IMR-90 (cell line): ENCODE results near the gene CLEC16A.

Experiments
- CEBPB ChIP-seq: IDR thresholded peaks from 2 replicates; pipeline ENCODE4 v1.6.1; 2012; ENCODE audit warnings: low read depth, low read length, improper control_type of control experiment
- FOS ChIP-seq: fragments of 150-350 bp; IDR thresholded peaks from 2 replicates; pipeline ENCODE4 v1.6.1; 2016; ENCODE audit warnings: low read depth, low read length
- MAFK ChIP-seq: IDR thresholded peaks from 2 replicates; pipeline ENCODE4 v1.6.1; 2012; ENCODE audit warnings: low read depth, low read length, improper control_type of control experiment
- MAZ ChIP-seq: IDR thresholded peaks from 2 replicates; pipeline ENCODE4 v1.6.1; 2012; ENCODE audit warnings: low read depth, mild to moderate bottlenecking, low read length, improper control_type of control experiment, moderate library complexity, borderline replicate concordance
- MXI1 ChIP-seq: IDR thresholded peaks from 2 replicates; pipeline ENCODE4 v1.6.1; 2012; ENCODE audit warnings: low read depth, mild to moderate bottlenecking, low read length, moderate library complexity, borderline replicate concordance
- POLR2A ChIP-seq: IDR thresholded peaks from 2 replicates; pipeline ENCODE4 v1.6.1; 2012; ENCODE audit warnings: mild to moderate bottlenecking, low read depth, low read length
- RAD21 ChIP-seq: IDR thresholded peaks from 2 replicates; pipeline ENCODE4 v1.6.1; 2012; ENCODE audit warnings: low read length, improper control_type of control experiment
- RCOR1 ChIP-seq: IDR thresholded peaks from 2 replicates; pipeline ENCODE4 v1.6.1; 2012; ENCODE audit warnings: mild to moderate bottlenecking, low read length, improper control_type of control experiment; ENCODE audit not compliant: insufficient replicate concordance
- RFX5 ChIP-seq: IDR thresholded peaks from 2 replicates; pipeline ENCODE4 v1.8.0; 2012; ENCODE audit warnings: low read depth, mild to moderate bottlenecking, low read length, moderate library complexity
- SMC3 ChIP-seq: fragments of 150-350 bp; IDR thresholded peaks from 2 replicates; pipeline ENCODE4 v1.6.1; 2016; ENCODE audit warnings: low read depth, mild to moderate bottlenecking, antibody characterized with exemption, low read length, moderate library complexity
- USF2 ChIP-seq: fragments of 150-350 bp; IDR thresholded peaks from 2 replicates; pipeline ENCODE4 v1.6.1; 2017; ENCODE audit warnings: mild to moderate bottlenecking, antibody characterized with exemption, low read length, low read depth
- TF ChIP-seq, protein P1 (sequence below): conservative IDR thresholded peaks from 2 replicates; pipeline ENCODE4 v1.5.1; 2012; ENCODE audit warnings: mild to moderate bottlenecking, low read depth, low read length, improper control_type of control experiment
- TF ChIP-seq, protein P2 (sequence below): fragments of 150-350 bp; IDR thresholded peaks from 2 replicates; pipeline ENCODE4 v1.6.1; 2016; ENCODE audit warnings: low read depth, mild to moderate bottlenecking, low read length, moderate library complexity, borderline replicate concordance

- TF ChIP-seq, protein P1, sequence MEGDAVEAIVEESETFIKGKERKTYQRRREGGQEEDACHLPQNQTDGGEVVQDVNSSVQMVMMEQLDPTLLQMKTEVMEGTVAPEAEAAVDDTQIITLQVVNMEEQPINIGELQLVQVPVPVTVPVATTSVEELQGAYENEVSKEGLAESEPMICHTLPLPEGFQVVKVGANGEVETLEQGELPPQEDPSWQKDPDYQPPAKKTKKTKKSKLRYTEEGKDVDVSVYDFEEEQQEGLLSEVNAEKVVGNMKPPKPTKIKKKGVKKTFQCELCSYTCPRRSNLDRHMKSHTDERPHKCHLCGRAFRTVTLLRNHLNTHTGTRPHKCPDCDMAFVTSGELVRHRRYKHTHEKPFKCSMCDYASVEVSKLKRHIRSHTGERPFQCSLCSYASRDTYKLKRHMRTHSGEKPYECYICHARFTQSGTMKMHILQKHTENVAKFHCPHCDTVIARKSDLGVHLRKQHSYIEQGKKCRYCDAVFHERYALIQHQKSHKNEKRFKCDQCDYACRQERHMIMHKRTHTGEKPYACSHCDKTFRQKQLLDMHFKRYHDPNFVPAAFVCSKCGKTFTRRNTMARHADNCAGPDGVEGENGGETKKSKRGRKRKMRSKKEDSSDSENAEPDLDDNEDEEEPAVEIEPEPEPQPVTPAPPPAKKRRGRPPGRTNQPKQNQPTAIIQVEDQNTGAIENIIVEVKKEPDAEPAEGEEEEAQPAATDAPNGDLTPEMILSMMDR, result no peak
- peak; percentile 95 for TF ChIP-seq USF2
- no peak for TF ChIP-seq MAFK
- TF ChIP-seq, protein P2, sequence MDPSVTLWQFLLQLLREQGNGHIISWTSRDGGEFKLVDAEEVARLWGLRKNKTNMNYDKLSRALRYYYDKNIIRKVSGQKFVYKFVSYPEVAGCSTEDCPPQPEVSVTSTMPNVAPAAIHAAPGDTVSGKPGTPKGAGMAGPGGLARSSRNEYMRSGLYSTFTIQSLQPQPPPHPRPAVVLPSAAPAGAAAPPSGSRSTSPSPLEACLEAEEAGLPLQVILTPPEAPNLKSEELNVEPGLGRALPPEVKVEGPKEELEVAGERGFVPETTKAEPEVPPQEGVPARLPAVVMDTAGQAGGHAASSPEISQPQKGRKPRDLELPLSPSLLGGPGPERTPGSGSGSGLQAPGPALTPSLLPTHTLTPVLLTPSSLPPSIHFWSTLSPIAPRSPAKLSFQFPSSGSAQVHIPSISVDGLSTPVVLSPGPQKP, result no peak
- no peak for TF ChIP-seq CEBPB
- TF ChIP-seq MXI1, result 0 out of 2 replicates have a peak, but pooled peaks have one; percentile 25
- TF ChIP-seq RAD21, result peak; percentile 29
- peak; percentile 43 for TF ChIP-seq RCOR1
- TF ChIP-seq POLR2A, result no peak
- no peak for TF ChIP-seq RFX5
- peak; percentile 89 for TF ChIP-seq FOS
- TF ChIP-seq MAZ, result 0 out of 2 replicates have a peak, but pooled peaks have one; percentile 20
- no peak for TF ChIP-seq SMC3
Observed at GRCh38 chr16:11133344-11133943, 189.1 kb downstream of the CLEC16A start.
